GM19468 (cell line): ENCODE measurements around the gene CYP4F22.
"Not testable (repeated sequence)": the region's sequence is repeated elsewhere in the genome, so short reads cannot be mapped to it uniquely, and the experiment has no call there.

Experiments
- ATAC-seq: cut with Tn5 transposase; IDR thresholded peaks from one replicate; pipeline ENCODE4 v1.9.1; 2021; ENCODE audit warnings: mild to moderate bottlenecking, moderate library complexity, moderate number of reproducible peaks; ENCODE audit not compliant: unreplicated experiment; ENCODE audit errors: extremely low read depth

CYP4F22 gene

GRCh38 chr19:15488489-15489226 is 19.7 kb upstream of the CYP4F22 start:
- no peak for ATAC-seq

- ATAC-seq, result no peak
Observed at GRCh38 chr19:15495151-15495550, 13.2 kb upstream of the CYP4F22 start.

- no peak for ATAC-seq
Observed at GRCh38 chr19:15498156-15498858, 10.0 kb upstream of the CYP4F22 start.

GRCh38 chr19:15498910-15499309 is 9.4 kb upstream of the CYP4F22 start:
- no peak for ATAC-seq

GRCh38 chr19:15501596-15501995 is 6.7 kb upstream of the CYP4F22 start:
- ATAC-seq, result no peak

- no peak for ATAC-seq
Observed at GRCh38 chr19:15502264-15502663, 6.1 kb upstream of the CYP4F22 start.

- no peak for ATAC-seq
Observed at GRCh38 chr19:15506074-15506571, 2.2 kb upstream of the CYP4F22 start.

GRCh38 chr19:15507068-15508034 is 974 bp upstream of the CYP4F22 start:
- no peak for ATAC-seq

- no peak for ATAC-seq
Observed at GRCh38 chr19:15511671-15512424, 3.5 kb downstream of the CYP4F22 start.

- ATAC-seq, result not testable (repeated sequence)
Observed at GRCh38 chr19:15515227-15515625, 6.9 kb downstream of the CYP4F22 start.

GRCh38 chr19:15516363-15516762 is 8.0 kb downstream of the CYP4F22 start:
- no peak for ATAC-seq

GRCh38 chr19:15517778-15518177 is 9.5 kb downstream of the CYP4F22 start:
- no peak for ATAC-seq

- ATAC-seq, result no peak
Observed at GRCh38 chr19:15519433-15519976, 11.2 kb downstream of the CYP4F22 start.

- no peak for ATAC-seq
Observed at GRCh38 chr19:15524781-15525180, 16.5 kb downstream of the CYP4F22 start.

GRCh38 chr19:15525291-15525690 is 17.0 kb downstream of the CYP4F22 start:
- no peak for ATAC-seq

- ATAC-seq, result no peak
Observed at GRCh38 chr19:15526408-15526807, 18.1 kb downstream of the CYP4F22 start.

- no peak for ATAC-seq
Observed at GRCh38 chr19:15527705-15528104, 19.4 kb downstream of the CYP4F22 start.

GRCh38 chr19:15529774-15530372 is 21.5 kb downstream of the CYP4F22 start:
- ATAC-seq, result no peak
